Neural progenitor cell (in vitro differentiated cells): ENCODE results near the gene RPS6KA5. TPM values are rescaled to one million over a fixed set of nuclear protein-coding genes. Genes with fewer than 3 reads are reported as not detected.

Source experiments
- DNase-seq: peaks from one replicate; pipeline ENCODE4 v3.0.0-alpha.2; 2016; ENCODE audit warnings: low spot score
- H2AFZ ChIP-seq: fragments of 200-600 bp; sonication (generic); replicated peaks from 2 replicates; pipeline ENCODE4 v1.6.1; 2016; ENCODE audit warnings: antibody characterized with exemption
- H3F3A ChIP-seq: fragments of 200-600 bp; sonication (generic); 2 replicates; pipeline ENCODE4 v1.6.1; 2016; ENCODE audit warnings: antibody characterized with exemption, low read depth
- H3K27ac ChIP-seq: fragments of 200-600 bp; sonication (generic); 2 replicates; pipeline ENCODE4 v1.5.1; 2016; ENCODE audit warnings: mild to moderate bottlenecking
- H3K27me3 ChIP-seq: fragments of 200-600 bp; sonication (generic); 2 replicates; pipeline ENCODE4 v1.6.1; 2016; ENCODE audit warnings: mild to moderate bottlenecking, moderate library complexity
- H3K36me3 ChIP-seq: fragments of 200-600 bp; sonication (generic); 2 replicates; pipeline ENCODE4 v1.5.1; 2016
- H3K4me1 ChIP-seq: fragments of 200-600 bp; sonication (generic); 2 replicates; pipeline ENCODE4 v1.6.1; 2016; ENCODE audit warnings: mixed run types
- H3K4me2 ChIP-seq: fragments of 200-600 bp; sonication (generic); 2 replicates; pipeline ENCODE4 v1.6.1; 2016
- H3K4me3 ChIP-seq: fragments of 200-600 bp; sonication (generic); 2 replicates; pipeline ENCODE4 v1.5.1; 2016
- H3K79me2 ChIP-seq: fragments of 200-600 bp; sonication (generic); 2 replicates; pipeline ENCODE4 v1.6.1; 2016; ENCODE audit warnings: low read depth
- H3K9ac ChIP-seq: fragments of 200-600 bp; sonication (generic); 2 replicates; pipeline ENCODE4 v1.6.1; 2016
- H3K9me3 ChIP-seq: fragments of 200-600 bp; sonication (generic); 2 replicates; pipeline ENCODE4 v1.5.1; 2016; ENCODE audit warnings: low read depth
- H4K20me1 ChIP-seq: fragments of 200-600 bp; sonication (generic); 2 replicates; pipeline ENCODE4 v1.6.1; 2016; ENCODE audit warnings: low read depth
- H3K27ac Mint-ChIP-seq: 3 replicates; pipeline ENCODE4 v1.8.0; 2021; ENCODE audit warnings: mixed read lengths
- H3K27me3 Mint-ChIP-seq: 2 replicates; pipeline ENCODE4 v1.8.0; 2022; ENCODE audit warnings: low read depth, mild to moderate bottlenecking, inconsistent platforms, moderate library complexity, mixed read lengths; ENCODE audit not compliant: insufficient read depth
- H3K36me3 Mint-ChIP-seq: 3 replicates; pipeline ENCODE4 v1.8.0; 2021; ENCODE audit warnings: mixed read lengths
- H3K4me1 Mint-ChIP-seq: 3 replicates; pipeline ENCODE4 v1.8.0; 2021; ENCODE audit warnings: mixed read lengths
- H3K4me3 Mint-ChIP-seq: 3 replicates; pipeline ENCODE4 v1.8.0; 2021; ENCODE audit warnings: mild to moderate bottlenecking, moderate library complexity, mixed read lengths
- H3K9me3 Mint-ChIP-seq: 3 replicates; pipeline ENCODE4 v1.8.0; 2020; ENCODE audit warnings: mixed read lengths
- CTCF ChIP-seq: fragments of 200-600 bp; sonication (generic); IDR thresholded peaks from 2 replicates; pipeline ENCODE4 v1.5.1; 2017; ENCODE audit warnings: antibody characterized with exemption, mild to moderate bottlenecking
- EZH2 ChIP-seq: fragments of 200-600 bp; sonication (generic); IDR thresholded peaks from 2 replicates; pipeline ENCODE4 v1.6.1; 2017; ENCODE audit warnings: antibody characterized with exemption, mild to moderate bottlenecking, moderate library complexity
- EZH2phosphoT487 ChIP-seq: fragments of 200-600 bp; sonication (generic); IDR thresholded peaks from 2 replicates; pipeline ENCODE4 v1.6.1; 2017; ENCODE audit warnings: antibody characterized with exemption
- total RNA-seq: library from RNA; depleted of rRNA; stranded (reverse); fragments of >200 nt; gene quantifications from 2 replicates; pipeline ENCODE4 v1.2.3, GENCODE V29; 2015; ENCODE audit warnings: low replicate concordance

The RPS6KA5 gene
- total RNA-seq, 1 donor from 2014 or later: 8.3 TPM

- Mint-ChIP-seq H3K27me3 (no peaks in the 10 kb centered on the region), H3K4me1 (peaks cover 2% of the 10 kb centered on the region), H3K36me3 (no peaks in the 10 kb centered on the region), H3K27ac (no peak overlapping the region), H3K4me3 (no peak overlapping the region), H3K9me3 (no peaks in the 10 kb centered on the region)
- no peaks in the 10 kb centered on the region for H4K20me1 ChIP-seq
- no peaks in the 10 kb centered on the region for H3K4me1 ChIP-seq
- no peak overlapping the region for H3K4me3 ChIP-seq
- no peaks in the 10 kb centered on the region for H3K27me3 ChIP-seq
- no peaks in the 10 kb centered on the region for H3K9me3 ChIP-seq
- no peak overlapping the region for H3K27ac ChIP-seq
- DNase-seq: no peak
- no peaks in the 10 kb centered on the region for H3K36me3 ChIP-seq
- no peak overlapping the region for H3K4me2 ChIP-seq
- no peaks in the 10 kb centered on the region for H3F3A ChIP-seq
- no peak overlapping the region for H2AFZ ChIP-seq
- H3K9ac ChIP-seq: no peak overlapping the region
- TF ChIP-seq CTCF (no peak), EZH2 (no peak), EZH2phosphoT487 (no peak)
- H3K79me2 ChIP-seq: no peaks in the 10 kb centered on the region
Observed at GRCh38 chr14:90993792-90994191, 66.6 kb downstream of the RPS6KA5 start.

GRCh38 chr14:90991690-90992443 is 68.6 kb downstream of the RPS6KA5 start:
- Mint-ChIP-seq H3K4me1 (no peaks in the 10 kb centered on the region), H3K27ac (no peak overlapping the region), H3K27me3 (no peaks in the 10 kb centered on the region), H3K4me3 (no peak overlapping the region), H3K36me3 (no peaks in the 10 kb centered on the region), H3K9me3 (no peaks in the 10 kb centered on the region)
- Histone ChIP-seq H3K27ac (no peak overlapping the region), H3K36me3 (no peaks in the 10 kb centered on the region), H3K9me3 (no peaks in the 10 kb centered on the region), H4K20me1 (no peaks in the 10 kb centered on the region), H3K79me2 (no peaks in the 10 kb centered on the region), H3K4me3 (no peak overlapping the region), H3K4me2 (no peak overlapping the region), H3F3A (no peaks in the 10 kb centered on the region), H3K4me1 (no peaks in the 10 kb centered on the region), H3K9ac (no peak overlapping the region), H2AFZ (no peak overlapping the region), H3K27me3 (no peaks in the 10 kb centered on the region)
- no peak for DNase-seq
- no peak for TF ChIP-seq EZH2
- no peak for TF ChIP-seq CTCF
- TF ChIP-seq EZH2phosphoT487: no peak

GRCh38 chr14:90990141-90990540 is 70.3 kb downstream of the RPS6KA5 start:
- DNase-seq: no peak
- Mint-ChIP-seq H3K36me3 (no peaks in the 10 kb centered on the region), H3K4me1 (no peaks in the 10 kb centered on the region), H3K27me3 (no peaks in the 10 kb centered on the region), H3K27ac (no peak overlapping the region), H3K9me3 (no peaks in the 10 kb centered on the region), H3K4me3 (no peak overlapping the region)
- no peaks in the 10 kb centered on the region for H3K4me1 ChIP-seq
- no peaks in the 10 kb centered on the region for H3K27me3 ChIP-seq
- no peak overlapping the region for H3K9ac ChIP-seq
- no peaks in the 10 kb centered on the region for H3K9me3 ChIP-seq
- no peak overlapping the region for H3K27ac ChIP-seq
- no peaks in the 10 kb centered on the region for H4K20me1 ChIP-seq
- no peaks in the 10 kb centered on the region for H3K36me3 ChIP-seq
- H3K79me2 ChIP-seq: no peaks in the 10 kb centered on the region
- H2AFZ ChIP-seq: no peak overlapping the region
- H3F3A ChIP-seq: no peaks in the 10 kb centered on the region
- no peak overlapping the region for H3K4me2 ChIP-seq
- H3K4me3 ChIP-seq: no peak overlapping the region
- TF ChIP-seq CTCF (no peak), EZH2 (no peak), EZH2phosphoT487 (no peak)
